GM23248 (cell line): ENCODE measurements around the gene CALY. TPM values are rescaled to one million over a fixed set of nuclear protein-coding genes. Genes with fewer than 3 reads are reported as not detected.
A peak's percentile ranks its signal among the peaks of the same experiment; 100 is the strongest.

Experiments used
- DNase-seq: peaks from one replicate; pipeline ENCODE4 v3.0.0-alpha.2; 2015
- H2AFZ ChIP-seq: fragments of 200-600 bp; sonication (generic); 2 replicates; pipeline ENCODE4 v1.6.1; 2016; ENCODE audit warnings: antibody characterized with exemption
- H3F3A ChIP-seq: fragments of 200-600 bp; sonication (generic); 2 replicates; pipeline ENCODE4 v1.6.1; 2016; ENCODE audit warnings: mild to moderate bottlenecking, antibody characterized with exemption, mixed run types; ENCODE audit not compliant: insufficient read depth
- H3K27ac ChIP-seq: fragments of 200-600 bp; sonication (generic); 2 replicates; pipeline ENCODE4 v1.5.1; 2016; ENCODE audit warnings: mild to moderate bottlenecking
- H3K27me3 ChIP-seq: fragments of 200-600 bp; sonication (generic); replicated peaks from 2 replicates; pipeline ENCODE4 v1.6.1; 2016; ENCODE audit warnings: mild to moderate bottlenecking; ENCODE audit not compliant: insufficient read depth
- H3K36me3 ChIP-seq: fragments of 200-600 bp; sonication (generic); 2 replicates; pipeline ENCODE4 v1.6.1; 2016; ENCODE audit warnings: low read depth, mild to moderate bottlenecking
- H3K4me1 ChIP-seq: fragments of 200-600 bp; sonication (generic); 2 replicates; pipeline ENCODE4 v1.6.1; 2016; ENCODE audit warnings: mild to moderate bottlenecking; ENCODE audit not compliant: insufficient read depth
- H3K4me2 ChIP-seq: fragments of 200-600 bp; sonication (generic); one replicate; pipeline ENCODE4 v1.6.1; 2016; ENCODE audit warnings: mild to moderate bottlenecking; ENCODE audit not compliant: unreplicated experiment
- H3K4me3 ChIP-seq: fragments of 200-600 bp; sonication (generic); 2 replicates; pipeline ENCODE4 v1.5.1; 2016; ENCODE audit warnings: mild to moderate bottlenecking
- H3K79me2 ChIP-seq: fragments of 200-600 bp; sonication (generic); 2 replicates; pipeline ENCODE4 v1.6.1; 2016; ENCODE audit warnings: mild to moderate bottlenecking; ENCODE audit not compliant: insufficient read depth
- H3K9ac ChIP-seq: fragments of 200-600 bp; sonication (generic); 2 replicates; pipeline ENCODE4 v1.6.1; 2016; ENCODE audit warnings: mild to moderate bottlenecking
- H3K9me2 ChIP-seq: fragments of 200-600 bp; sonication (generic); 2 replicates; pipeline ENCODE4 v1.6.1; 2016; ENCODE audit warnings: mixed run types, mild to moderate bottlenecking, moderate library complexity; ENCODE audit not compliant: insufficient read depth
- H3K9me3 ChIP-seq: fragments of 200-600 bp; sonication (generic); one replicate; pipeline ENCODE4 v1.6.1; 2017; ENCODE audit warnings: low read depth
- H4K20me1 ChIP-seq: fragments of 200-600 bp; sonication (generic); 2 replicates; pipeline ENCODE4 v1.6.0; 2016; ENCODE audit not compliant: insufficient read depth
- EZH2 ChIP-seq: fragments of 200-600 bp; sonication (generic); IDR thresholded peaks from 2 replicates; pipeline ENCODE4 v1.6.1; 2018; ENCODE audit warnings: antibody characterized with exemption, mild to moderate bottlenecking; ENCODE audit not compliant: insufficient read depth, poor library complexity, severe bottlenecking
- EZH2phosphoT487 ChIP-seq: fragments of 200-600 bp; sonication (generic); IDR thresholded peaks from 2 replicates; pipeline ENCODE4 v1.6.1; 2018; ENCODE audit warnings: antibody characterized with exemption, moderate library complexity, mild to moderate bottlenecking, low read depth; ENCODE audit not compliant: insufficient read depth
- WGBS, 2 experiments: methylation state at CpG; one replicate each; pipeline ENCODE4 v1.1.6; 2015 to 2017; ENCODE audit warnings: low lambda C conversion rate in 2 of 2, low coverage in 1 of 2; ENCODE audit errors: missing lambda C conversion rate in 2 of 2; 5-methylcytosine and 5-hydroxymethylcytosine counted together
- in situ Hi-C: fragments of 300-500 bp; cut with MboI; formaldehyde crosslinking; loops from 2 replicates; pipeline ENCODE4 v1.15.0; 2020
- polyA plus RNA-seq: library from polyadenylated mRNA; unstranded; fragments of >200 nt; fragmentation: Nextera tagmentation; extraction: Ambion mirVana; gene quantifications from 2 replicates; pipeline ENCODE4 v1.2.1, GENCODE V29; 2016
- total RNA-seq: library from RNA; depleted of rRNA; stranded (reverse); fragments of >200 nt; shearing (Covaris generic); gene quantifications from 2 replicates; pipeline ENCODE4 v1.2.3, GENCODE V29; 2014

Gene CALY
- total and polyA plus RNA-seq, 2 experiments from 2014 or later: 0.86 TPM; not detected in 1

DNA sequence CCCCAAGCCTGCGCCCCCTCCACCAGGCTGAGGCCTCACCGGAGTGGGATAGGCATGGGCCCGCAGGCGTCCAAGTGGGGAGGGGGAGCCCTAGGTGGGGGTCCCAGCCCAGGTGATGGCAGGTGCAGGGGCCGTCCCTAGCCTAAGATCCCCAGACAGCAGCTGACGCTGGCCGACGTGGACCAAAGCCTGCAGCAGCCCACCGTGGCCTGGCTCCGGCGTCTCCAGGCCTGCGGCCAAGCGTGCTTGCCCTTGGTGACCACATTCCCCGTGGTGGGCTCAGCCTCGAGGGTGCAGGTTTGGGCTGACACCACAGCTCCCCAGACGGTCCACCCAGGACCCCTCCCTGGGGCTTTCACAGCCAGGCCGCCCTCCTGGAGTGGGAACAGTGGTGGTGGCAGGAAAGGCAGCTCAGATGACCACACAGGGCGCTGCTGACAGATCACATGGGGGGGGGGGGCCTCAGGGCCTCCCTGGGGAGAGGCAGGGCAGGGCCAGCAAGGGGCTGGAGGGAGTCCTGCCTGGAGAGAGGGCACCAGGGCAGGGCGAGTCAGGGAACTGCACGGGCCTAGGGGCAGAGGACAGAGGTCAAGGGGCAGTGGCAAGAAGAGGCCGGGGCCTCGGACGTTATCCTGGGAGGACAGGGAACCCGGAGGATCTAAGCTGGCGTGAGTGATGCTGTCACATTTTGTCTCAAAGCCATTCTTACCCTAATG lies 59.3 kb downstream of the CALY start:
- H3K27ac ChIP-seq: no peak overlapping the region
- 73 to 74% methylated on average over 19 to 21 of the region's 25 CpGs for WGBS, 2 experiments
- no peak overlapping the region for H3K9ac ChIP-seq

DNA sequence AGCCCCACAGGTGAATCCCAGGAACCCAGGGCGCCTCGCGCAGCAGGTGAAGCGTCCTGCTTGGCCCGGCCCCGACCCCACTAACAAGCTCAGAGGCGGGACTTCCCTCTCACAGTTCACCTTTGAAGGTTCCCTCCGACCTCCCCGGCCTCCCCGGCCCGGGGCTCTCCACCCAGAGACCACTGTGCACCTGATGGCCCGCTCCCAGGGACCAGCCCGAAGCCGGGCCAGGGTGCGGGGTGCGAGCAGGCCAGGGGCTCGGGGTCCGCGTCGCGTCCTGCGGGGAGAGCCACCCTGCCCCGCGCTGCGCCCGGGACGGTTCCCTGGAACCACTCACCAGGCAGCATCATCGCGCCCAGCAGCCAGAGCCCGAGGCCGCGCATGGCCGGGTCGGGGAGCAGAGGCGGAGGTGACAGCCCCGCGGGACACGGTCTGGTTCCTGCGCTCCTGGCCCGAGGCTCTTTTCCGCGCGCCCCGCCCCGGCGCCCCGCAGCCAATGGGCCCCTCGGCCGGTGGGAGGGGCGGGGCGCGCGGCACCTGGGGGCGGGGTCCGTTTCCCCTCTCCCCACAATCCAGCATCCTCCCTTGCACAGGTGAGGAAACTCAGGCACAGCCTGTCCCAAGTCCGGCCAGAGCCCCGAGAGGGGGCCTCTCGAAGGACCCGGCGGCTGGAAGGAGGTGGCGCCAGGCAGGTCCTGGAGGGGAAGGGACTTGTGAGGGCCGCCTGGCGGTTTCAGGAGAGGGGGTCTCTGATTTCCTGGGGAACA lies 60.1 kb downstream of the CALY start, which contains the start of gene ADAM8:
Gene ADAM8, minus strand, starts transcription at position 434 of the 767 bp plus-strand sequence. Its CDS starts 51 bp downstream, at position 383.
- TF ChIP-seq EZH2: peak; percentile 43
- TF ChIP-seq EZH2phosphoT487: no peak
- no peak within 1 kb of the TSS for H3K9ac ChIP-seq
- H3K4me1 ChIP-seq: no peaks in the 10 kb centered on the region
- no peaks in the 10 kb centered on the region for H3F3A ChIP-seq
- in situ Hi-C loops: no loop called here
- no peaks in the 10 kb centered on the region for H3K9me2 ChIP-seq
- peak; percentile 59 for DNase-seq
- H4K20me1 ChIP-seq: no peaks in the 10 kb centered on the region
- H3K27ac ChIP-seq: no peak within 1 kb of the TSS
- WGBS, 2 experiments: 12 to 15% methylated on average over 28 to 46 of the region's 63 CpGs
- peak within 1 kb of the TSS; percentile 29; the same call in 1 of the 2 replicates for H3K4me3 ChIP-seq
- no peaks in the 10 kb centered on the region for H3K9me3 ChIP-seq
- H2AFZ ChIP-seq: no peak within 1 kb of the TSS
- no peaks in the 10 kb centered on the region for H3K27me3 ChIP-seq
- H3K4me2 ChIP-seq: no peak within 1 kb of the TSS
- H3K79me2 ChIP-seq: no peaks in the 10 kb centered on the region
- H3K36me3 ChIP-seq: no peaks in the 10 kb centered on the region

More for the DNA sequence above, 59.3 kb downstream of the CALY start:
- Histone ChIP-seq H3K4me1 (no peaks in the 10 kb centered on the region), H3K9me3 (no peaks in the 10 kb centered on the region), H3K27me3 (no peaks in the 10 kb centered on the region), H3K36me3 (no peaks in the 10 kb centered on the region), H4K20me1 (no peaks in the 10 kb centered on the region), H3K4me3 (no peak overlapping the region), H3F3A (no peaks in the 10 kb centered on the region), H3K79me2 (no peaks in the 10 kb centered on the region), H3K4me2 (no peak overlapping the region), H2AFZ (no peak overlapping the region), H3K9me2 (no peaks in the 10 kb centered on the region)
- DNase-seq: no peak
- in situ Hi-C loops: no loop called here
- no peak for TF ChIP-seq EZH2phosphoT487
- no peak for TF ChIP-seq EZH2

DNA sequence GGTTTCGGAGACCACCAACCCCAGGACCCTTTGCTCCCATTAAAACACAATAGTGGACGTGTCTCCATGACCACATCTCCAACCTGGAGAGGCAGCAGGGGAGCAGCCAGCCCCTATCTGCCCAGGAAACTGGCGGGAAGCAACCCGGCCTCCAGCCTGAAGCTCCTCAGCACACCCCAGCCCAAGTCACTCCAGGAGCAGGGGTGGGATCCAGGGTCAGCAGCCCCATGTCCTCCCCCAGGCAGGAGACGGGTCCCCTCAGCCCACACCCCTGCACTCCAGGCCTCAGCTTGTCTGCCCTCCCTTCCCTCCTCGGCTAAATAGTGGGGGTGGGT lies 60.6 kb downstream of the CALY start:
- in situ Hi-C loops: no loop called here
- no peak overlapping the region for H3K4me3 ChIP-seq
- DNase-seq: no peak
- no peaks in the 10 kb centered on the region for H3F3A ChIP-seq
- no peak overlapping the region for H3K4me2 ChIP-seq
- no peaks in the 10 kb centered on the region for H4K20me1 ChIP-seq
- H3K4me1 ChIP-seq: no peaks in the 10 kb centered on the region
- H3K9me3 ChIP-seq: no peaks in the 10 kb centered on the region
- H3K79me2 ChIP-seq: no peaks in the 10 kb centered on the region
- no peaks in the 10 kb centered on the region for H3K27me3 ChIP-seq
- H3K9me2 ChIP-seq: no peaks in the 10 kb centered on the region
- no peak overlapping the region for H2AFZ ChIP-seq
- no peak overlapping the region for H3K27ac ChIP-seq
- no peaks in the 10 kb centered on the region for H3K36me3 ChIP-seq
- H3K9ac ChIP-seq: no peak overlapping the region
- WGBS, 2 experiments: 27 to 38% methylated on average over 6 of the region's 6 CpGs
- TF ChIP-seq EZH2phosphoT487: no peak
- TF ChIP-seq EZH2: no peak

DNA sequence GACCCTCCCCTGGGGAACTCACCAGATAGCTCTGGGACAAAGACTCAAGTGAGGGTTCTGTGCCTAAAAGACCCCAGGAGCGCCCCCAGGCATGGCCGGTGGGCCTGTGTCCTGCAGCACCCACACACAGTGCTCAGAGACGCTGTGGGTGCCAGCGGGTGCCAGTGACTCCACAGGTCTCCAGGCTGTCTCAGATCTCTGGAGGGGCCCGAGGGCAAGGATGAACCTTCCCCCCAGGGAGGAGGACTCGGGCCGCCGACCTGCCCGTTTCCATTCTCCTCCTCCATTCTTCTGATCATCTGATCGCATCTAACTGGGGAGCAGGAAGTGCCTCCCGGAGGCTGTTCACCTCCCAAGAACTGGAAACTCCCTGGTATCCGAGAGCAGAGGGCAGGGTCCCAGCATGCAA lies 61.0 kb downstream of the CALY start:
- Histone ChIP-seq H3K27me3 (no peaks in the 10 kb centered on the region), H3K4me1 (no peaks in the 10 kb centered on the region), H3K27ac (no peak overlapping the region), H3K4me2 (no peak overlapping the region), H3K9ac (no peak overlapping the region), H3K9me3 (no peaks in the 10 kb centered on the region), H3K9me2 (no peaks in the 10 kb centered on the region), H3K79me2 (no peaks in the 10 kb centered on the region), H3F3A (no peaks in the 10 kb centered on the region), H3K36me3 (no peaks in the 10 kb centered on the region), H3K4me3 (no peak overlapping the region), H2AFZ (no peak overlapping the region), H4K20me1 (no peaks in the 10 kb centered on the region)
- WGBS, 2 experiments: 14 to 18% methylated on average over 12 of the region's 12 CpGs
- in situ Hi-C loops: no loop called here
- DNase-seq: peak; percentile 21
- no peak for TF ChIP-seq EZH2
- TF ChIP-seq EZH2phosphoT487: no peak
